Fibroblast of mammary gland (primary cell): ENCODE measurements around the gene B3GNT9.

Experiments
- DNase-seq: peaks from one replicate; pipeline ENCODE4 v3.0.0-alpha.2; 2010; ENCODE audit warnings: low read depth
- H3K4me3 ChIP-seq: 2 replicates; pipeline ENCODE4 v1.5.1; 2011; ENCODE audit warnings: low read depth, mild to moderate bottlenecking, low read length, moderate library complexity; ENCODE audit not compliant: control insufficient read depth
- TF ChIP-seq, protein P1 (sequence below): conservative IDR thresholded peaks from 2 replicates; pipeline ENCODE4 v1.5.1; 2011; ENCODE audit warnings: low read depth, low read length, inconsistent platforms; ENCODE audit not compliant: control insufficient read depth, insufficient read depth

Gene B3GNT9

GRCh38 chr16:67191411-67191994, 40.7 kb upstream of the B3GNT9 start:
- TF ChIP-seq, protein P1, sequence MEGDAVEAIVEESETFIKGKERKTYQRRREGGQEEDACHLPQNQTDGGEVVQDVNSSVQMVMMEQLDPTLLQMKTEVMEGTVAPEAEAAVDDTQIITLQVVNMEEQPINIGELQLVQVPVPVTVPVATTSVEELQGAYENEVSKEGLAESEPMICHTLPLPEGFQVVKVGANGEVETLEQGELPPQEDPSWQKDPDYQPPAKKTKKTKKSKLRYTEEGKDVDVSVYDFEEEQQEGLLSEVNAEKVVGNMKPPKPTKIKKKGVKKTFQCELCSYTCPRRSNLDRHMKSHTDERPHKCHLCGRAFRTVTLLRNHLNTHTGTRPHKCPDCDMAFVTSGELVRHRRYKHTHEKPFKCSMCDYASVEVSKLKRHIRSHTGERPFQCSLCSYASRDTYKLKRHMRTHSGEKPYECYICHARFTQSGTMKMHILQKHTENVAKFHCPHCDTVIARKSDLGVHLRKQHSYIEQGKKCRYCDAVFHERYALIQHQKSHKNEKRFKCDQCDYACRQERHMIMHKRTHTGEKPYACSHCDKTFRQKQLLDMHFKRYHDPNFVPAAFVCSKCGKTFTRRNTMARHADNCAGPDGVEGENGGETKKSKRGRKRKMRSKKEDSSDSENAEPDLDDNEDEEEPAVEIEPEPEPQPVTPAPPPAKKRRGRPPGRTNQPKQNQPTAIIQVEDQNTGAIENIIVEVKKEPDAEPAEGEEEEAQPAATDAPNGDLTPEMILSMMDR: no peak
- no peak for DNase-seq

DNA sequence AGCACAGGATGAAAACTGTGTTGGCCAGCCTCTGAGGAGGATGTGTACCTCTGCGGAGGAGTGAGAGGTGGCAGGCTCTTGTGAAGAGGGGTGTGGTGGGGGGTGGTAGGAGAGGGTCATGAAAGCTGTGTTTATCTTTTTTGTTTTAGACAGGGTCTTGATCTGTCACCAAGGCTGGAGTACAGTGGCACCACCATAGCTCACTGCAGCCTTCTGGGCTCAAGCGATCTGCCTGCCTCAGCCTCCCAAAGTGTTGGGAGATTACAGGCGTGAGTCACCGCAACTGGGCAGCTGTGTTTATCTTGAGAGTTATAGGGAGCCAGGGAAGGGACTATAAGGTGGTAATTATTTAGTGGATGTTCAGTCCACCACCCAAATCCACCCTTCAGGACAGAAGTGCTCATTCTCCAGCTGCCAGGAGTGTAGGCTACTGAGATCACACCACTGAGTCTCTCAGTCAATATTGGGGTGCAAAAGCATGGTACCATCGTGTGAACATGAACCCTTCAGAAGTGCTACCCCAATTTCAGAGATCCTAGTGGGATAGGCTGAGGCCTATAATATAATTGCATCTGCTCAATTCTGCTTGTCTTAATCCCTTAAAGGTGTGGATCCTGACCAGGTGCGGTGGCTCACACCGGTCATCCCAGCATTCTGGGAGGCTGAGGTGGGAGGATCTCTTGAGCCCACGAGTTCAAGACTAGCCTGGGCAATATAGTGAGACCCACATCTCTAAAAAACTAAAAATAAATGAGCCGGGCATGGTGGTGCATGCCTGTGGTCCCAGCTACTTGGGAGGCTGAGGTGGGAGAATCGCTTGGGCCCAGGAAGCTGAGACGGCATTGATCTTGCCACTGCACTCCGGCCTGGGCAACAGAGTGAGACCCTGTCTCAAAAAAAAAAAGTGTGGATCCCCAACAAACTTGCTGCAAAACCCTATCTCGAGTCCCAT, 39.9 kb upstream of the B3GNT9 start:
- DNase-seq: no peak
- no peak overlapping the region for H3K4me3 ChIP-seq
- TF ChIP-seq, protein P1: no peak

More at GRCh38 chr16:67191411-67191994, 40.7 kb upstream of the B3GNT9 start:
- peak overlapping the region; percentile 40 for H3K4me3 ChIP-seq

- DNase-seq: no peak
- no peak within 1 kb of the TSS for H3K4me3 ChIP-seq
- TF ChIP-seq, protein P1: no peak
Observed at GRCh38 chr16:67190041-67190440, 39.2 kb upstream of the B3GNT9 start, which contains the start of gene EXOC3L1. EXOC3L1 (minus strand) TSS chr16:67190136; CDS start chr16:67189676, 460 bp downstream.

DNA sequence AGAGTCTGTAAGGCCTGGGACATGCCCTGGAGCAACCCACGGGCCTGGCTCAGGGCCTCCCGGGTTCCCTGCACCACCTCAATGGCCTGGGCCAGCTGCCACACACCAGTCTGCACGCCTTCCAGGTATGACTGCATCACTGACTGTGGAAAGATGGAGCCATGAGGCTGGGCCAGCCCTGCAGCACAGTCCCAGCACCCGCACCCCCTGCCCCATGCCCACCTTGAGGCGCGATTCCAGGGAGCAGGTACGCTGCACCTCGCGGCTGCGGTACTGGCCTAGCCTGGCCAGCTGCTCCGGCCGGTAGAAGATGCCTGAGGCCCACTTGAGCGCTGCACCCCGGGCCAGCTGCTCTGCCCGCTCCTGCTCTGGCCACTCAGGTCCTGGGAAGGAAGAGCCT, 38.0 kb upstream of the B3GNT9 start:
- TF ChIP-seq, protein P1: no peak
- DNase-seq: no peak
- no peak overlapping the region for H3K4me3 ChIP-seq

DNA sequence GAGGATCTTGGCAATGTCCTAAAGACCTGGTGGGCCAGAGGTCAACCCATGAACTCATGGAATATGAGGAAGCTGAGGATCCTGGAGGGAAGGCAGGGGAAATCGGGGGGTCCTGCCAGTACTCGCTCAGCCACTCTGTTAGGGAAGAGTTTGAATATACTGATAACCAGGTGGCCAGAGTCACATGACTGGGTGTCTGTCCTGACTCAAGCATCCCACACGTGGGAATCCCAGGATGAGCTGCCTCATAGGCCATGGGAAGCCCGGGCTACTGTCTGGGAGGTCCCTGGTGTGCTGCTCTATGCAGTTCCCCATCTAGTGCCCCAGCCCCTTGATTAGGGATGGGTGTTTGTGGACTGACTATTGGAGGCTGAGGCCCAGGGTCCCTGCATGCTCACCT, 37.5 kb upstream of the B3GNT9 start:
- TF ChIP-seq, protein P1: no peak
- DNase-seq: no peak
- H3K4me3 ChIP-seq: no peak overlapping the region

DNA sequence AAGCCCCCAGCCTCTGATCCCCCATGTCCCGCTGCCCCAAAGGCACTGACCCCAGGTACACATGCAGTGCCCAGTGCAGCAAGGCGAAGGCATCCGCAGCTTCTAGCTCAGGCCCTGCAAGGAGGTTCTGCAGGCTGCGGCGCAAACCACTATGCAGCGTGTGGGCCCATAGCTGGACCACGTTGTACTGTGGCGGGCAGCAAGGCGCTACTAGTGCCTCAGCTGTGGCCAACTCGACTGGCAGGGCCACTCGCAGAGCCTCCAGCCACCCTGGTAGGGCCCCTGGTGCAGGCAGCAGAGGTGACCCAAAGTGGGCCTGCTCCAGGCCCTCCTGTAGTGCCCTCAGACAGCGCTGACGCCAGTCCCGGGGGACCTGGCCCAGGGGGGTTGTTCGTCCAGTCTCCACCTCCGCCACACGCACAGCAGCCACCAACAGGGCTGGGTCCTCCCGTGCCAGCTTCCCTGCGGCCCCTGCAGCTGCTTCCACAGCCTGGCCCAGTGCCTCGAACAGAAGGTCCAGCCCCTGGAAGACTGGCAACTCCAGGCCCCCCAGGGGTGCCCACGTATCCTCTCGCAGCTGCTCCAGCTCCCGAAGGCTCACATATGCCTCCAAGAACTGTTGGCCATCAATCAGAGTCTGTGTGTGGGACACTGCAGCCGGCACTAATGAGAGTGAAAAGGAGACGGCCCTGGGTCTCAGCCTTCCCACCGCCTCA, 36.5 kb upstream of the B3GNT9 start:
- TF ChIP-seq, protein P1: no peak
- no peak overlapping the region for H3K4me3 ChIP-seq
- DNase-seq: no peak
